DND-41 (cell line): ENCODE measurements around the gene CCDC138.

Experiments used
- ATAC-seq: fragments of 200-7000 bp; cut with Tn5 transposase; 3 replicates; pipeline ENCODE4 v1.9.1; 2021; ENCODE audit warnings: low read depth; ENCODE audit not compliant: insufficient read depth
- DNase-seq: peaks from one replicate; pipeline ENCODE4 v3.0.0-alpha.2; 2020
- H2AFZ ChIP-seq: 2 replicates; pipeline ENCODE4 v1.6.0; 2012; ENCODE audit warnings: low read depth, low read length
- H3K27ac ChIP-seq: 2 replicates; pipeline ENCODE4 v1.5.1; 2012; ENCODE audit warnings: low read length, inconsistent platforms
- H3K27me3 ChIP-seq: fragments of 200-600 bp; sonication (generic); 2 replicates; pipeline ENCODE4 v1.6.0; 2012; ENCODE audit warnings: low read length, mild to moderate bottlenecking, inconsistent platforms; ENCODE audit not compliant: insufficient read depth, poor library complexity
- H3K36me3 ChIP-seq: 2 replicates; pipeline ENCODE4 v1.5.1; 2012; ENCODE audit warnings: low read length, inconsistent platforms; ENCODE audit not compliant: insufficient read depth
- H3K4me1 ChIP-seq: 2 replicates; pipeline ENCODE4 v1.5.1; 2012; ENCODE audit warnings: mild to moderate bottlenecking, low read length; ENCODE audit not compliant: insufficient read depth
- H3K4me2 ChIP-seq: 2 replicates; pipeline ENCODE4 v1.6.0; 2012; ENCODE audit warnings: mild to moderate bottlenecking, moderate library complexity, low read length, inconsistent platforms; ENCODE audit not compliant: insufficient read depth
- H3K4me3 ChIP-seq, 2 experiments: fragments of 200-600 bp in 1 of 2; shearing (Covaris generic) in 1 of 2; 2 replicates each; pipeline ENCODE4 v1.5.1; 2012 to 2016; ENCODE audit warnings: inconsistent platforms in 2 of 2, low read length in 2 of 2, mild to moderate bottlenecking in 2 of 2, low read depth in 1 of 2, moderate library complexity in 1 of 2
- H3K79me2 ChIP-seq: 2 replicates; pipeline ENCODE4 v1.6.0; 2012; ENCODE audit warnings: low read length, inconsistent platforms; ENCODE audit not compliant: insufficient read depth
- H3K9ac ChIP-seq: 2 replicates; pipeline ENCODE4 v1.6.0; 2012; ENCODE audit warnings: low read depth, mild to moderate bottlenecking, inconsistent platforms, low read length, moderate library complexity
- H3K9me3 ChIP-seq: 2 replicates; pipeline ENCODE4 v1.5.1; 2012; ENCODE audit warnings: low read length, moderate library complexity, mild to moderate bottlenecking, inconsistent platforms; ENCODE audit not compliant: insufficient read depth, severe bottlenecking
- H4K20me1 ChIP-seq: 2 replicates; pipeline ENCODE4 v1.6.0; 2012; ENCODE audit warnings: low read length; ENCODE audit not compliant: insufficient read depth
- EZH2 ChIP-seq: IDR thresholded peaks from 3 replicates; pipeline ENCODE4 v1.6.1; 2012; ENCODE audit warnings: borderline replicate concordance, low read depth, mild to moderate bottlenecking, moderate library complexity, low read length, inconsistent platforms; ENCODE audit not compliant: severe bottlenecking
- TF ChIP-seq, protein P1 (sequence below): IDR thresholded peaks from 2 replicates; pipeline ENCODE4 v1.5.1; 2012; ENCODE audit warnings: borderline replicate concordance, low read length, moderate library complexity, mild to moderate bottlenecking; ENCODE audit not compliant: poor library complexity, severe bottlenecking; ENCODE audit errors: extremely low read depth

Gene CCDC138

DNA sequence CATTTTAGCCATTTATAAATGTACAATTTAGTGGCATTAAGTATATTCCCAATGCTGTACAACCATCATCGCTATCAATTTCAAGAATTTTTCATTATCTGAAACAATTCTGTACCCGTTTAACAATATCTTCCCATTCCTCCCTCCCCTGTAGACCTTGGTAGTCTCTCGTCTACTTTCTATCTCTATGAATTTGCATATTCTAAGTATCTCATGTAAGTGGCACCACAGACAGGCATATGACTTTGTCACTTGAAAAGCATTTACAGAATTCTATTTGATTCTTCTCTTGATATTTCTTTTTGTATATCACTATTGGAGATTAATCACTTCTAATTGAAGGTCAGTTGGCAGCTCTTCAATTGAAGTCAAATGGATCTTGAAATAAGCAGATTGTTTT is 48.0 kb downstream of the CCDC138 start:
- H3K9ac ChIP-seq: no peak overlapping the region
- no peak overlapping the region for H3K27ac ChIP-seq
- peaks cover 9% of the 10 kb centered on the region for H3K9me3 ChIP-seq

DNA sequence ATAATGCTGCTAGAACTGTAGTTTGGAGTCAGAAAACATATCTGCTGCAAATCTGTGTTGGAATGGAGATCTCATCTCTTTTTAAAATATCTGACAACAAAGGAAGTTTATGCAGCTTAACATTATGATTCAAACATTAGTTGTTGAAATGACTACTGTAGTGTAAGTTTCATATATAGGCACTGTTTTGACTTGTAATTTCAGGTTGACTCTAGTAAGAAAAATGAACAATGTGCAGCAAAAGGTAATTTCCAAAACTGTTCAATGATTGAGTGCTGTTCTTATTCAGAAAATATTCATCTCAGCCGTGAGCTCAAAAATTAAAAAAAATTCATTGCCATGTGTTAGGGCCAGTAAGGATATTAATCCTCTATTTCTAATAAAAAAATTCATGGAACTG is 48.5 kb downstream of the CCDC138 start:
- no peak overlapping the region for H2AFZ ChIP-seq
- no peak for DNase-seq
- peaks cover 24% of the 10 kb centered on the region for H3K4me1 ChIP-seq
- H3K9ac ChIP-seq: no peak overlapping the region
- no peak overlapping the region for H3K4me3 ChIP-seq
- H3K79me2 ChIP-seq: peaks cover 74% of the 10 kb centered on the region
- no peak for TF ChIP-seq EZH2
- TF ChIP-seq, protein P1, sequence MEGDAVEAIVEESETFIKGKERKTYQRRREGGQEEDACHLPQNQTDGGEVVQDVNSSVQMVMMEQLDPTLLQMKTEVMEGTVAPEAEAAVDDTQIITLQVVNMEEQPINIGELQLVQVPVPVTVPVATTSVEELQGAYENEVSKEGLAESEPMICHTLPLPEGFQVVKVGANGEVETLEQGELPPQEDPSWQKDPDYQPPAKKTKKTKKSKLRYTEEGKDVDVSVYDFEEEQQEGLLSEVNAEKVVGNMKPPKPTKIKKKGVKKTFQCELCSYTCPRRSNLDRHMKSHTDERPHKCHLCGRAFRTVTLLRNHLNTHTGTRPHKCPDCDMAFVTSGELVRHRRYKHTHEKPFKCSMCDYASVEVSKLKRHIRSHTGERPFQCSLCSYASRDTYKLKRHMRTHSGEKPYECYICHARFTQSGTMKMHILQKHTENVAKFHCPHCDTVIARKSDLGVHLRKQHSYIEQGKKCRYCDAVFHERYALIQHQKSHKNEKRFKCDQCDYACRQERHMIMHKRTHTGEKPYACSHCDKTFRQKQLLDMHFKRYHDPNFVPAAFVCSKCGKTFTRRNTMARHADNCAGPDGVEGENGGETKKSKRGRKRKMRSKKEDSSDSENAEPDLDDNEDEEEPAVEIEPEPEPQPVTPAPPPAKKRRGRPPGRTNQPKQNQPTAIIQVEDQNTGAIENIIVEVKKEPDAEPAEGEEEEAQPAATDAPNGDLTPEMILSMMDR: no peak
- H3K27me3 ChIP-seq: no peaks in the 10 kb centered on the region
- H3K27ac ChIP-seq: no peak overlapping the region; the same call in 1 of the 2 replicates
- no peak overlapping the region for H3K4me2 ChIP-seq
- H3K36me3 ChIP-seq: peaks cover 73% of the 10 kb centered on the region
- peaks cover 9% of the 10 kb centered on the region for H3K9me3 ChIP-seq
- ATAC-seq: no peak
- H4K20me1 ChIP-seq: peaks cover 2% of the 10 kb centered on the region; the same call in 1 of the 2 replicates

More for the DNA sequence above, 48.0 kb downstream of the CCDC138 start:
- TF ChIP-seq, protein P1: no peak
- no peak for TF ChIP-seq EZH2
- H3K27me3 ChIP-seq: no peaks in the 10 kb centered on the region
- H3K4me3 ChIP-seq: no peak overlapping the region
- H4K20me1 ChIP-seq: peaks cover 2% of the 10 kb centered on the region; the same call in 1 of the 2 replicates
- H2AFZ ChIP-seq: no peak overlapping the region
- no peak for DNase-seq
- ATAC-seq: no peak
- peaks cover 72% of the 10 kb centered on the region for H3K36me3 ChIP-seq
- H3K79me2 ChIP-seq: peaks cover 73% of the 10 kb centered on the region
- H3K4me1 ChIP-seq: peaks cover 24% of the 10 kb centered on the region
- H3K4me2 ChIP-seq: no peak overlapping the region

DNA sequence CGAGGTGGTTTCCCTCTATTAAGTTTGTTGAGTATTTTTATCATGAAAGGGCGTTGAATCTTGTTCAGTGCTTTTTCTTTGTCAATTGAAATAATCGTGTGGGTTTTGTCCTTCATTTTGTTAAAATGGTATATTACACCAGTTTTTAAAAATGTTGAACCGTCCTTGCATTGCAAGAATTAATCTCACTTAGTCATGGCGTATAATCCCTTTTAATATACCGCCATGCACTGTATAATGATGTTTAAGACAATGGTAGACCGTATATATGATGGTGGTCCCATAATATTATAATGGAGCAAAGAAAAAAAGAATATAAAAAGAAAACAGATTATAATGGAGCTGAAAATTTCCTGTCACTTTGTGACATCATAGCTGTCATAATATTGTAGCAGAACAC is 50.6 kb downstream of the CCDC138 start:
- H2AFZ ChIP-seq: no peak overlapping the region
- H3K4me3 ChIP-seq: no peak overlapping the region
- no peak overlapping the region for H3K27ac ChIP-seq
- peaks cover 13% of the 10 kb centered on the region for H3K4me1 ChIP-seq
- H3K4me2 ChIP-seq: no peak overlapping the region
- H3K27me3 ChIP-seq: no peaks in the 10 kb centered on the region
- H3K9ac ChIP-seq: no peak overlapping the region
- no peak for ATAC-seq
- TF ChIP-seq, protein P1: no peak
- TF ChIP-seq EZH2: no peak
- no peak for DNase-seq
- H3K9me3 ChIP-seq: peaks cover 9% of the 10 kb centered on the region
- peaks cover 93% of the 10 kb centered on the region for H3K36me3 ChIP-seq
- peaks cover 91% of the 10 kb centered on the region for H3K79me2 ChIP-seq
- peaks cover under 1% of the 10 kb centered on the region; the same call in 1 of the 2 replicates for H4K20me1 ChIP-seq

GRCh38 chr2:108841506-108841905 is 54.9 kb downstream of the CCDC138 start:
- no peak overlapping the region for H3K27ac ChIP-seq
- peaks cover 87% of the 10 kb centered on the region for H3K36me3 ChIP-seq
- H2AFZ ChIP-seq: no peak overlapping the region
- no peaks in the 10 kb centered on the region for H3K4me1 ChIP-seq
- H3K79me2 ChIP-seq: peaks cover 81% of the 10 kb centered on the region
- DNase-seq (no peak), ATAC-seq (no peak)
- no peak for TF ChIP-seq EZH2
- TF ChIP-seq, protein P1: no peak
- no peaks in the 10 kb centered on the region for H3K27me3 ChIP-seq
- H3K9ac ChIP-seq: no peak overlapping the region
- peaks cover 9% of the 10 kb centered on the region; the same call in 1 of the 2 replicates for H4K20me1 ChIP-seq
- H3K4me3 ChIP-seq: no peak overlapping the region
- H3K9me3 ChIP-seq: peaks cover 6% of the 10 kb centered on the region
- no peak overlapping the region for H3K4me2 ChIP-seq
